CD4-positive, alpha-beta T cell treated with Interleukin-15 for 4 hours (primary cell): ENCODE results near the gene MANEAL.

Experiments
- DNase-seq: peaks from one replicate; pipeline ENCODE4 v3.0.0-alpha.2; 2020; ENCODE audit warnings: low spot score

The MANEAL gene

GRCh38 chr1:37828410-37829074, 34.9 kb downstream of the MANEAL start:
- DNase-seq, result no peak

DNA sequence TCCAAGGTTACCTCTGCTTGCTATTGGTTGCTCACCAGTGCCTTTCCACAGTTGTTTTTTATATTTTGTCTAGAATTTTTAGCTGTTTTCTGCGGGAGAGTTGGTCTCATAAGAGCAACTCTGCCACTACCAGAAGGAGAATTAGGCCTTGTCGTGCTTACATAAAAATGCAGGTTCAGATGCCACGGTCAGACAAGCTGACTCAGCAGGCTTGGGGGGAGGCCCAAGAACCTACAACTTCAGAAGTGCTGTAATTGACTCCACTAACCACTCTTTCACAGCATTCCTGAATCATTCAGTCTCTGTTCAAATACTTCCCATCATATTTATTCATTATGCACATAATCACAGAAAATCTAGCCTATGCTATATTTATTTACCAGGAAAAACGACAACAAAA, 37.5 kb downstream of the MANEAL start:
- DNase-seq, result no peak

- DNase-seq, result no peak
These were observed 38.2 kb downstream of the MANEAL start for GRCh38 chr1:37831809-37832208.

GRCh38 chr1:37836788-37837187, 43.1 kb downstream of the MANEAL start:
- DNase-seq, result no peak

GRCh38 chr1:37839676-37840075, 46.0 kb downstream of the MANEAL start:
- DNase-seq, result no peak

DNA sequence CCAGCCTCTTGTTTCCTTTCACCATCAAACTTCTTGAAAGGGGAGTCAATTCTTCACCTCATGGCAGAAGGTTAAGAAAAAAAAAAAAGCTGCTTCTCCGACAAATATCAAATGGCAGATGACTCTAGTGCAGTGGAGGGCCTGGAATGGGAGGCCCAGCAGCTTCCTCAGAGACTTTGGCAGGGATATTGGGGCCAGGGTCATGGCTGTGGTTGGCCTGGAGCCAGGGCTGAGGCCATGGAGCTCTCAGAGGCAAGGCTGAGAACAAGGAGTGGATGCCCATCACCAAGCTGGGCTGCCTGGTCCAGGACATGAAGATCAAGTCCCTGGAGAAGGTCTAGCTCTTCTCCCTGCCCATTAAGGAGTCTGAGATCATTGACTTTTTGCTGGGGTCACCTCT, 47.1 kb downstream of the MANEAL start:
- DNase-seq, result no peak

DNA sequence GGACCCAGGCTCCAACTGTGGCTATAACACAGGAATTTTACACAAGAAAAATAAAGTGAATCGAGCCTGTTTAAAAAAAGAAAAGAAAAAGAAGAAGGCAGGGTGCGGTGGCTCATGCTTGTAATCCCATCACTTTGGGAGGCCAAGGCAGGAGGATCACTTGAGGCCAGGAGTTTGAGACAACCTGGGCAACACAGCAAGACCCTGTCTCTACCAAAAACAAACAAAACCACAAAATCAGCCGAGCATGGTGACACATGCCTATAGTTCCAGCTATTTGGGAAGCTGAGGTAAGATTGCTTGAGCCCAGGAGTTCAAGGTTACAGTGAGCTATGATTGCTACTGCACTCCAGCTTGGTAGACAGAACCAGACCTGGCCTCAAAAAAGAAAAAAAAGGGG, 48.0 kb downstream of the MANEAL start:
- DNase-seq, result no peak

DNA sequence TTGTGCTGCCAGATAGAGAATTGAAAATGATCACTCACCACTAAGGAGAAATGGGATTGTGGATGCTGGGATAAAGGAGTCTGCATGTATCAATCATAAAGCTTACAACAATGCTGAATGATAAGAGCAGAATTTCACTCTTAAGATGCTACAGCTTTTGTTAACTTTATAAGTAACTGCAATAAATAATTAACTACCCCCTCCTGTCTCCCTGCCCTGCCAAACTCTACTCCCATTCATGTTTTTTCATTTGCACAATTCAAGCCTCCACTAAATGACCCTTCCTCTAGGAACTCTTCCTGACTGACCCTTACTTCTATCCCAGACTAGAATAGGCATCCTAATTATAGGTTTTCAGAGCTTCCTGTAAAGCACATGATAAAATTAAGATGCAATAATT, 50.9 kb downstream of the MANEAL start:
- no peak for DNase-seq

DNA sequence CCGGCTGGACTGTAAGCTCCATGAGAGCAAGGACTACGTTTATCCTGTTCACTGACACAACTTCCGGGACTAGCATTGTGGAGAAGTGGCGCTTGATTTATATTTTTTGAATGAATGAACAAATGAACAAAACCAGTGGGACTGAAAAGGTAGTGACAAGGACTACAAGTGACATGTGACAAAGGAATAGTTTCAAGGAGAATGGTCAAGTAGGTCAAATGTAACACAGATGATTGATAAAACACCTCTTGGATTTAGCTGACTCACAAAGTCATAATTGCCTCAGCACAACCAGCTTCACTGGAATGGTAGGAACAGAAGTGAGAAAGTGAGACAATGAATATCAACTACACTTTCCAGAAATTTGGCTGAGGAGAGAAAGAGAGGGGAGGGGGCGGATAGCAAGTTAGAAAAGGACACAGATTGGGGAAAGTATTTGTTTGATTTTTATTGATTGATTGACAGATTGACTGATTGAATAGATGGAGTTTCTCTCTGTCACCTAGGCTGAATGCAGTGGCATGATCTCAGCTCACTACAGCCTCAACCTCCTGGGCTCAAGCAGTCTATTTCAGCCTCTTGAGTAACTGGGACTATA, 51.5 kb downstream of the MANEAL start:
- no peak for DNase-seq

GRCh38 chr1:37845786-37846185, 52.1 kb downstream of the MANEAL start:
- DNase-seq, result no peak

- DNase-seq, result no peak
These were observed 53.1 kb downstream of the MANEAL start for GRCh38 chr1:37846647-37847339.

DNA sequence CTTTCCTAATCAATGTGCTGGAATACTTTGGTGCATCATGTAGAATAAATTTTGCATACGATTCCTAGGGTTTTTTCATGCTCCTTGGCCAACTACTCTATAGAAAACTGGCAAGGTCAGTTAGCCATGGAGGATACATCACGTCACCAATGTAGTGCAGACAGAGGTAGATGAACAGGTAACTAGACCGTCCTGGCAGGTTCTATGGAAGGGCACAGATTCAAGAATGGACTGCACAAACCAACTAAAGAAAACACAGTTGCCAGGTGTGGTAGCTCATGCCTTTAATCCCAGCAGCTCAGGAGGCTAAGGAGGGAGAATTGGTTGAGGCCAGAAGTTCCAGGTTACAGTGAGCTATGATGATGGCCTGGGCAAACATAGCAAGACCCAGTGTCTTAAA, 55.8 kb downstream of the MANEAL start:
- DNase-seq, result no peak

DNA sequence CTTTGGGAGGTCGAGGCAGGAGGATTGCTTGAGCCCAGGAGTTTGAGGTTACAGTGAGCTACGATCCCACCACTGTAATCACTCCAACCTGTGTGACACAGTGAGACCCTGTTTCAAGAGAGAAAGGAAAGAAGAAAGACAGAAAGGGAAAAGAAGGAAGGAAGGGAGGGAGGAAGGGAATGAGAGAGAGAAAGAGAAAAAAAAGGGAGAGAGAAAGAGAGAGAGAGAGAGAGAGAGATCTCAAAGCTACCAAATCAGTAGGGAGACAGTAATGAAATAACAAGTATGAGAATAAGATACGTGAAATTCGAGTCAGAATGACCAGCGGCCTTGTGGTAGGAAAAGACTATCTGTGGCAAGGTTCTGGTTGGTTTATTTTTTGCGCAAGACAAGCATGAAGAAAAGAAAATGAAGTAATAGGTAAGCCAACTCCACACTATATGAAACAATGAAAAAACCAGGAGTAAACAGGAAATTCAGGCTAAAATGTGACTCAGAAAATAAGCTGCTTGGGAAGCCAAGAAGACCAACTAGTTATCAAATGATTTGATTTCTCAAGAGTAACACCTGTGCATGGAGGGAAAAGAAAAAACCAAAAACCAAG, 56.8 kb downstream of the MANEAL start:
- no peak for DNase-seq
